GM12872 (cell line): ENCODE measurements around the gene TSPAN9.

Experiments
- CTCF ChIP-seq: IDR thresholded peaks from 3 replicates; pipeline ENCODE4 v1.5.1; 2011; ENCODE audit warnings: low read depth, mild to moderate bottlenecking, low read length, moderate library complexity; ENCODE audit not compliant: insufficient read depth

TSPAN9 gene

GRCh38 chr12:3261782-3262359, 184.7 kb downstream of the TSPAN9 start:
- no peak for TF ChIP-seq CTCF

GRCh38 chr12:3262470-3262869, 185.3 kb downstream of the TSPAN9 start:
- no peak for TF ChIP-seq CTCF

GRCh38 chr12:3263282-3263681, 186.1 kb downstream of the TSPAN9 start:
- no peak for TF ChIP-seq CTCF

GRCh38 chr12:3263939-3264922, 187.1 kb downstream of the TSPAN9 start:
- TF ChIP-seq CTCF: no peak

GRCh38 chr12:3265406-3265805, 188.2 kb downstream of the TSPAN9 start:
- TF ChIP-seq CTCF: no peak

- no peak for TF ChIP-seq CTCF
Observed at GRCh38 chr12:3266638-3267037, 189.5 kb downstream of the TSPAN9 start.

GRCh38 chr12:3267690-3268089, 190.5 kb downstream of the TSPAN9 start:
- TF ChIP-seq CTCF: no peak
